ENCODE results near the gene FAM185A. TPM values are rescaled to one million over a fixed set of nuclear protein-coding genes. Genes with fewer than 3 reads are reported as not detected.
"Not testable (repeated sequence)": the region's sequence is repeated elsewhere in the genome, so short reads cannot be mapped to it uniquely, and the experiment has no call there.

The FAM185A gene
- total RNA-seq, 2 experiments from 2014 or later = 5.3 to 6.3 TPM

- peaks cover 5% of the 10 kb centered on the region for H3K4me1 Mint-ChIP-seq (ENCODE audit: low read depth)
- no peaks in the 10 kb centered on the region for H3K27me3 Mint-ChIP-seq (ENCODE audit: low read depth)
- no peaks in the 10 kb centered on the region for H3K9me3 Mint-ChIP-seq
- intact Hi-C loops (cut with micrococcal nuclease) = no loop called here
- no peak overlapping the region for H3K27ac Mint-ChIP-seq
- CTCF ChIA-PET = no interaction called here
- DNase-seq = no peak
- peaks cover 5% of the 10 kb centered on the region for H3K36me3 Mint-ChIP-seq (ENCODE audit: low read depth)
- no peak overlapping the region for H3K4me3 Mint-ChIP-seq
These were observed 89.0 kb downstream of the FAM185A start for GRCh38 chr7:102837802-102838201.

DNA sequence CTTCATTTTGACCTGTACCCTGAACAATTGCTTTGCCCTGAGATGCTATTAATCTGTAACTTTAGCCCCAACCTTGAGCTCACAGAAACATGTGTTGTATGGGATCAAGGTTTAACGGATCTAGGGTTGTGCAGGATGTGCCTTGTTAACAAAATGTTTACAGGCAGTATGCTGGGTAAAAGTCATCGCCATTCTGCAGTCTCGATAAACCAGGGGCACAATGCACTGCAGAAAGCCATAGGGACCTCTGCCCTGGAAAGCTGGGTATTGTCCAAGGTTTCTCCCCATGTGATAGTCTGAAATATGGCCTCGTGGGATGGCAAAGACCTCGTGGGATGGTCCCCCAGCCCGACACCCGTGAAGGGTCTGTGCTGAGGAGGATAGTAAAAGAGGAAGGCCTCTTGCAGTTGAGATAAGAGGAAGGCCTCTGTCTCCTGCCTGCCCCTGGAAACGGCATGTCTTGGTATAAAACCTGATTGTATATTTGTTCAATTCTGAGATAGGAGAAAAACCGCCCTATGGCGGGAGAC is 89.8 kb downstream of the FAM185A start:
- H3K27me3 Mint-ChIP-seq (ENCODE audit: low read depth); H3K4me3 Mint-ChIP-seq; H3K9me3 Mint-ChIP-seq; CTCF ChIA-PET; H3K36me3 Mint-ChIP-seq (ENCODE audit: low read depth); DNase-seq; H3K27ac Mint-ChIP-seq; intact Hi-C loops (cut with micrococcal nuclease); H3K4me1 Mint-ChIP-seq (ENCODE audit: low read depth): not testable (repeated sequence)

GRCh38 chr7:102840404-102840803 is 91.6 kb downstream of the FAM185A start:
- Mint-ChIP-seq H3K36me3 (ENCODE audit: low read depth) (peaks cover 5% of the 10 kb centered on the region), H3K27me3 (ENCODE audit: low read depth) (no peaks in the 10 kb centered on the region), H3K4me3 (no peak overlapping the region), H3K4me1 (ENCODE audit: low read depth) (no peaks in the 10 kb centered on the region), H3K27ac (no peak overlapping the region), H3K9me3 (no peaks in the 10 kb centered on the region)
- intact Hi-C loops (cut with micrococcal nuclease) = no loop called here
- CTCF ChIA-PET = no interaction called here
- DNase-seq = no peak

DNA sequence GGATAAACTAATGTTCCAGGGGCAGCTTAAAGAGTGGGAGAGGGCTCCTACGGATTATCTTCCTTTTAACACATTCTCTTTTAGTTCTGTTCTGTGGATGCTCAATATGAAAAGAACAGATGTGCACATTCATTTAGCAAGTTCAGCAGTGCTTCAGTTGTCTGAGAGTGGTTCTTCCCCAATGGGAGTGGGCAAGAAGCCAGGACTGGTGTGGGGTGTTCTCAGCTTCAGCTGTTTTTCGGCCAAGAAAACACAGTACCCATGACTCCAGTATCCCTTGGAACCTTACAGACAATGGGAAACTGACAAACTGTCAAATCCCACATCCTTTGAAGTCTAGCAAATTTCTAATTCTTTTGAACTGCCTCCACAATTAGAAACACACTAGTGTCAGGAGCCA is 92.5 kb downstream of the FAM185A start:
- no peak for DNase-seq
- intact Hi-C loops (cut with micrococcal nuclease) = no loop called here
- no peaks in the 10 kb centered on the region for H3K9me3 Mint-ChIP-seq
- H3K4me3 Mint-ChIP-seq = no peak overlapping the region
- H3K27ac Mint-ChIP-seq = no peak overlapping the region
- no peaks in the 10 kb centered on the region for H3K27me3 Mint-ChIP-seq (ENCODE audit: low read depth)
- H3K4me1 Mint-ChIP-seq (ENCODE audit: low read depth) = no peaks in the 10 kb centered on the region
- CTCF ChIA-PET = no interaction called here
- H3K36me3 Mint-ChIP-seq (ENCODE audit: low read depth) = peaks cover 4% of the 10 kb centered on the region

DNA sequence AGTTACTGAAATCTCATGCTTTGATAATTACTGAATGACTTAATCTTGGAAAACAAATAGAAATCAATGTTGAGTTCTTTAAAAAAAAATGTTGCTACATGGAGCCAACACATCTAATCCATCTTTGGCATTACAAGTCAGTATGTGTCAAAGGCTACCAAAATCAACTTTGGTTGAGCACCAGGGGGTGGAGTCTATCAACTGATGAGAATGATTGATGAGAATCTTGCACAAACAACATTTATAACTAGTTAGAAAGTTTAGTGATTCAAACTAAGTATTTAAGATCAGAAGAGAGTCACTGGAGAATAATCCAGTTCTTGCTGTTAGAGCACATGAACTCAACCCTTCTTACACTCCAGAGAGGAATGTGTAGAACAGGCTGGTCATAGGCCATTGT is 93.5 kb downstream of the FAM185A start:
- Mint-ChIP-seq H3K4me3 (no peak overlapping the region), H3K4me1 (ENCODE audit: low read depth) (no peaks in the 10 kb centered on the region), H3K27me3 (ENCODE audit: low read depth) (no peaks in the 10 kb centered on the region), H3K27ac (no peak overlapping the region), H3K9me3 (no peaks in the 10 kb centered on the region), H3K36me3 (ENCODE audit: low read depth) (no peaks in the 10 kb centered on the region)
- no peak for DNase-seq
- CTCF ChIA-PET = no interaction called here
- intact Hi-C loops (cut with micrococcal nuclease) = no loop called here

DNA sequence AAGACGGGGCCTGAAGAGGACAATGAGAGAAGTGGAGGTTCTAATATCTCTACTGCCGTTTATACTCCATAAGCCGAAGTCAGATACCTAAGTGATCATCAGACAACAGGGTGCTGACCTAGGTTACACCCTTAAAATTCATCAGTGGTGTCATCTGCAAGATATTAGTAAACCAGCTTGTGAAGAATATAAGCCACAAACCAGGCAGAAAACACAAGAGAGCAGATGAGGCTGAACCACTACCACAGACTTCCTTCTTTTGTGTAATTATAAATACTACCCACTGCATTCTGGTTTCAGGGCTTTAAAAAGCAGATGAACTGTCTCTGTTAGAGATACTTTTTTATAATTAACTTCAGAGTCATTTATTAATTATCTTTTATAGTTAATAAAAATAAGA is 95.1 kb downstream of the FAM185A start:
- no peaks in the 10 kb centered on the region for H3K36me3 Mint-ChIP-seq (ENCODE audit: low read depth)
- H3K9me3 Mint-ChIP-seq = no peaks in the 10 kb centered on the region
- DNase-seq = no peak
- H3K27me3 Mint-ChIP-seq (ENCODE audit: low read depth) = no peaks in the 10 kb centered on the region
- CTCF ChIA-PET = no interaction called here
- no peak overlapping the region for H3K27ac Mint-ChIP-seq
- intact Hi-C loops (cut with micrococcal nuclease) = no loop called here
- no peaks in the 10 kb centered on the region for H3K4me1 Mint-ChIP-seq (ENCODE audit: low read depth)
- no peak overlapping the region for H3K4me3 Mint-ChIP-seq

GRCh38 chr7:102845346-102845745 is 96.5 kb downstream of the FAM185A start:
- CTCF ChIA-PET = no interaction called here
- H3K27ac Mint-ChIP-seq = no peak overlapping the region
- no peak overlapping the region for H3K4me3 Mint-ChIP-seq
- no peaks in the 10 kb centered on the region for H3K9me3 Mint-ChIP-seq
- intact Hi-C loops (cut with micrococcal nuclease) = no loop called here
- no peaks in the 10 kb centered on the region for H3K4me1 Mint-ChIP-seq (ENCODE audit: low read depth)
- peaks cover 3% of the 10 kb centered on the region for H3K36me3 Mint-ChIP-seq (ENCODE audit: low read depth)
- no peaks in the 10 kb centered on the region for H3K27me3 Mint-ChIP-seq (ENCODE audit: low read depth)
- no peak for DNase-seq

DNA sequence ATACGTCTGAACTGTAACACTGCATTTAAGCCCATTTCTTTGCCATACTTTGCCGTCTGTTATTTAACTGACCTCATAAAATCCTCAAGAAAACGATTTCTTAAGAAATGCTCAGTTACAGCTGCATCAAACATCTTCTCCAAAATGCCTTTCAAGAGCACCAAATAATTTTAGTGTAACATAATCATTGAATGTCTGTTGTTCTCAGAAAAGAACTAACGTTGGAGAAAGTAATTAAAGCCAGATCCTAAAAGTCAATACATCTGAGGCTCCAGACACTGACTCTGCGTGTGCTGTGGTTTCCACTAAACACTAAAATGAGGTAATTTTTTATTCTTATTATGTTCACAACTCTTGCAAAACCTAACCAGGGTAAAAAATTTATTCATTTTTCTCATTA is 100.3 kb downstream of the FAM185A start:
- no peaks in the 10 kb centered on the region for H3K27me3 Mint-ChIP-seq (ENCODE audit: low read depth)
- DNase-seq = no peak
- peaks cover 17% of the 10 kb centered on the region for H3K36me3 Mint-ChIP-seq (ENCODE audit: low read depth)
- H3K27ac Mint-ChIP-seq = no peak overlapping the region
- H3K4me1 Mint-ChIP-seq (ENCODE audit: low read depth) = no peaks in the 10 kb centered on the region
- CTCF ChIA-PET = no interaction called here
- H3K4me3 Mint-ChIP-seq = no peak overlapping the region
- H3K9me3 Mint-ChIP-seq = peaks cover 10% of the 10 kb centered on the region
- intact Hi-C loops (cut with micrococcal nuclease) = no loop called here

DNA sequence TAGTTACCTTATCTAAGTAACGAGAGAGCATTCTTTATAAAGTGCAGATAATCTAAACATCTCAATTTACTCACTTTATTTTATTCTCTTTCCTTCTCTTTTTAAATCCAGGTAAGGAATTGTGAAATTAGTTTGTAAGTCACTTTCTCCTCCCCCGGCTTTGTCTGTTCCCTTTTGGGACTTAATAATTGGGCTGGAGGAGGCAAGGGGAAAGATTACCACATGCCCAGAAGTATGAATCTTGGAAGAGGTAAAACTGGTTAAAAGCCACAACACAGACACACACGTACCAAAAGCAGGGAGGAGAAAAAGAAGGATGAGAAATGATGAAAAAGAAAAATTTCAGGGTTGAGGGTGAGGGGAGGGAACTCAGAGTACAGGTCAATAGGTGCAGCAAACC is 100.7 kb downstream of the FAM185A start:
- H3K27ac Mint-ChIP-seq = no peak overlapping the region
- CTCF ChIA-PET = no interaction called here
- H3K27me3 Mint-ChIP-seq (ENCODE audit: low read depth) = no peaks in the 10 kb centered on the region
- intact Hi-C loops (cut with micrococcal nuclease) = no loop called here
- no peak overlapping the region for H3K4me3 Mint-ChIP-seq
- no peak for DNase-seq
- H3K36me3 Mint-ChIP-seq (ENCODE audit: low read depth) = peaks cover 17% of the 10 kb centered on the region
- H3K4me1 Mint-ChIP-seq (ENCODE audit: low read depth) = no peaks in the 10 kb centered on the region
- peaks cover 10% of the 10 kb centered on the region for H3K9me3 Mint-ChIP-seq

DNA sequence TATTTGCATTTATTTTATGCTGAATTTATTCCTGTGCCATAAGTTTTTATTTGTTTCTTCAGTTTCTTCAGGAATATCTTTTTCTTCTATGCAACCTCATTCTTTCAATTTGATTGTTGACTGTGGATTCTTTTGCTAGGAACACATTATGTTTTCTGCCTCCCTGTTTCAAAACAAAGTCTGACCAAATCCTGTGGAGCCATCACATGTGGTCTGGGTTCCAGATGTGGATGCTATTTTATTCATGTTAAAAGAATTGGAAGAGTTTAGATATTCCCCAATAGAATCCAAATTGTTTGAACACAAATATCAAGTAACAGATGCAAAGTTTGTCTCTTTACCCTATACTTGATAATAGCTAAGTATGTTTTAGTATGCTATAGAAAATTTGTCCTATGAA is 107.2 kb downstream of the FAM185A start:
- no peaks in the 10 kb centered on the region for H3K4me1 Mint-ChIP-seq (ENCODE audit: low read depth)
- H3K9me3 Mint-ChIP-seq = peaks cover 10% of the 10 kb centered on the region
- H3K27me3 Mint-ChIP-seq (ENCODE audit: low read depth) = no peaks in the 10 kb centered on the region
- peaks cover 14% of the 10 kb centered on the region for H3K36me3 Mint-ChIP-seq (ENCODE audit: low read depth)
- DNase-seq = no peak
- CTCF ChIA-PET = no interaction called here
- intact Hi-C loops (cut with micrococcal nuclease) = no loop called here
- H3K4me3 Mint-ChIP-seq = no peak overlapping the region
- no peak overlapping the region for H3K27ac Mint-ChIP-seq

Other genes starting within 250 kb of the FAM185A start
- gene RASA4B, start 231.2 kb upstream of the FAM185A start, total RNA-seq = 10 to 100 TPM; 16.2 to 17.4 TPM
- 1 to 10 TPM; 5.5 to 8.2 TPM for gene UPK3BL2, start 205.3 kb upstream of the FAM185A start, total RNA-seq
- not detected for gene SPDYE2, start 197.8 kb upstream of the FAM185A start, total RNA-seq
- 10 to 100 TPM; 15.3 to 15.5 TPM for gene POLR2J3, start 176.4 kb upstream of the FAM185A start, total RNA-seq
- 10 to 100 TPM; 40.0 to 43.4 TPM for gene RASA4, start 132.2 kb upstream of the FAM185A start, total RNA-seq
- 1 to 10 TPM; 9.6 to 9.7 TPM for gene UPK3BL1, start 106.2 kb upstream of the FAM185A start, total RNA-seq
- gene SPDYE2B, start 98.7 kb upstream of the FAM185A start, total RNA-seq = under 1 TPM in 1 of 2 experiments, not detected in 1; 0.19 TPM
- gene POLR2J2, start 77.3 kb upstream of the FAM185A start, total RNA-seq = 1 to 10 TPM; 4.8 to 5.6 TPM
- gene LRRC17, start 164.0 kb downstream of the FAM185A start, total RNA-seq = not detected